Heart left ventricle (tissue), 13 donors: ENCODE results near the gene ATXN2.

Experiments
- CTCF ChIP-seq, 12 donors: fragments of 200-600 bp; sonication (generic) in 4 of 12; IDR thresholded peaks; one replicate each; pipeline versions ENCODE4 v1.5.0 to v1.8.0; 2018 to 2022; ENCODE audit warnings: antibody characterized with exemption in 12 of 12, mild to moderate bottlenecking in 5 of 12
- POLR2A ChIP-seq, 2 donors: fragments of 450-650 bp; IDR thresholded peaks; one replicate each; pipeline ENCODE4 v1.6.1; 2017; ENCODE audit warnings: antibody characterized with exemption in 2 of 2, mild to moderate bottlenecking in 2 of 2, moderate library complexity in 2 of 2
- donor health status: ischemic (EF 13 %, LVEDD 7.1; RV severe dilation, severe dysfunction).
- donor health status: DM: no; HTN: yes; CAD: no.
- donor health status: DM: no; HTN: no; CAD: no.
- donor health status: ischemic (EF 25% LVEDD 6.9; RV normal size, moderate dysfunction).
- donor health status: ischemic (EF 25% LVEDD 5.7; RV mildly dilated, moderate dysfunction).
- donor health status: ischemic (EF 35%, LVEDD 5.7; RV mildly dilated, moderate dysfunction).
- donor health status: nonischemic (EF 11% LVEDD 7.7; RV severe dilation, severe dysfunction).
- donor health status: DM: yes; HTN: yes; CAD: no.
- donor health status: PGD.
- donor health status: ischemic (EF 29% LVEDD 5.4; RV normal size, mild dysfunction).
- donor health status: nonischemic (EF 23%, LVEDD 6.1; RV moderate dilation, normal function).

- TF ChIP-seq CTCF (IDR thresholded peaks at IDR 0.05), result no peak
- TF ChIP-seq POLR2A (IDR thresholded peaks at IDR 0.05), result no peak
These were observed 165.1 kb downstream of the ATXN2 start for GRCh38 chr12:111434049-111434448.
